Uterus (tissue), 2 donors: ENCODE measurements around the gene CLCA4.

Source experiments
- CTCF ChIP-seq, 4 experiments: fragments of 200-600 bp in 2 of 4; fragments of 450-650 bp in 2 of 4; sonication (generic) in 2 of 4; IDR thresholded peaks; one replicate each; pipeline ENCODE4 v1.5.1; 2016 to 2019; ENCODE audit warnings: antibody characterized with exemption in 4 of 4, mild to moderate bottlenecking in 2 of 4, moderate library complexity in 1 of 4
- POLR2A ChIP-seq, 2 donors: fragments of 450-650 bp; IDR thresholded peaks; one replicate each; pipeline ENCODE4 v1.6.1; 2016; ENCODE audit warnings: antibody characterized with exemption in 2 of 2, mild to moderate bottlenecking in 1 of 2, moderate library complexity in 1 of 2

- no peak for TF ChIP-seq CTCF (IDR thresholded peaks at IDR 0.05)
- no peak for TF ChIP-seq POLR2A (IDR thresholded peaks at IDR 0.05)
These were observed 34.4 kb downstream of the CLCA4 start for GRCh38 chr1:86581231-86581630.
